OCI-LY3 (cell line): ENCODE data around the gene ACADSB.

Experiments used
- EZH2phosphoT487 ChIP-seq: fragments of 200-600 bp; shearing (Covaris generic); IDR thresholded peaks from 2 replicates; pipeline ENCODE4 v1.6.1; 2018; ENCODE audit warnings: antibody characterized with exemption, mixed run types, low read depth
- TF ChIP-seq, protein P1 (sequence below): fragments of 200-600, 300-600 bp; sonication (generic); IDR thresholded peaks from 2 replicates; pipeline ENCODE4 v1.5.1; 2014; ENCODE audit warnings: antibody characterized with exemption, low read length, low read depth

DNA sequence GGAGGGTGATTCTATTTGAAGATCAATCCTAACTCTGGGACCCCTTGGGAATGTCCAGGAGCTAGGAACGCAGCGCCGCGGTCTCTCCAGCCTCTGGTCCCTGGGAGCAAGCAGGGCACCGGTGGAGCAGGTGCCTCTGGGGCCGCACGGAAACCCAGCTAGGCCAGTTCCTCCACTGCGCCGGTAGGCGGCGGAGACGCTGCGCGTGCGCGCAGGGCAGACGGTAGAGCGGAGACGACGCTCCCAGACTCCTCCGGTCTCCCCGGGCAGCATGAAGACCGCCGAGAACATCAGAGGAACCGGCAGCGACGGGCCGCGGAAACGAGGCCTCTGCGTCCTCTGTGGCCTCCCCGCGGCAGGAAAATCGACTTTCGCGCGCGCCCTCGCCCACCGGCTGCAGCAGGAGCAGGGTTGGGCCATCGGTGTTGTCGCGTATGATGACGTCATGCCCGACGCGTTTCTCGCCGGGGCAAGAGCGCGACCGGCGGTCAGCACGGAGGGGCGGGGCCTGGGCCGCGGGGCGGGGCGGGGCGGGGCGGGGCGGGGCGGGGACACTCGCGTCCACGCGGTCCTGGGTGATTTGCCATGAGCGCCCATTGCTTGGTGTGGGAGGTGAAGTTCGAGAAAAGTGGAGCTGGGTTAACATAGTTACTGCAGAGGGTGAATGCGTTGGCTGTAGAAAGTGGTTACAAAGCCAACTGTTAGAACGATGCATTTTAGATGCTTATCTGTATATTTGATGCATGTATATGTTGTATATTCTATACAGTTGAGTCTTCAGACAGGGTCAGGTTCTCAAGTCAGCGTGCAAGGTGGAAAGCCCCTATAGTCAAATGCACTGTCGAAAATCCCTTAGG lies 28.4 kb upstream of the ACADSB start, which contains the start of gene PSTK:
- TF ChIP-seq, protein P1, sequence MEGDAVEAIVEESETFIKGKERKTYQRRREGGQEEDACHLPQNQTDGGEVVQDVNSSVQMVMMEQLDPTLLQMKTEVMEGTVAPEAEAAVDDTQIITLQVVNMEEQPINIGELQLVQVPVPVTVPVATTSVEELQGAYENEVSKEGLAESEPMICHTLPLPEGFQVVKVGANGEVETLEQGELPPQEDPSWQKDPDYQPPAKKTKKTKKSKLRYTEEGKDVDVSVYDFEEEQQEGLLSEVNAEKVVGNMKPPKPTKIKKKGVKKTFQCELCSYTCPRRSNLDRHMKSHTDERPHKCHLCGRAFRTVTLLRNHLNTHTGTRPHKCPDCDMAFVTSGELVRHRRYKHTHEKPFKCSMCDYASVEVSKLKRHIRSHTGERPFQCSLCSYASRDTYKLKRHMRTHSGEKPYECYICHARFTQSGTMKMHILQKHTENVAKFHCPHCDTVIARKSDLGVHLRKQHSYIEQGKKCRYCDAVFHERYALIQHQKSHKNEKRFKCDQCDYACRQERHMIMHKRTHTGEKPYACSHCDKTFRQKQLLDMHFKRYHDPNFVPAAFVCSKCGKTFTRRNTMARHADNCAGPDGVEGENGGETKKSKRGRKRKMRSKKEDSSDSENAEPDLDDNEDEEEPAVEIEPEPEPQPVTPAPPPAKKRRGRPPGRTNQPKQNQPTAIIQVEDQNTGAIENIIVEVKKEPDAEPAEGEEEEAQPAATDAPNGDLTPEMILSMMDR = peak; percentile 44
- TF ChIP-seq EZH2phosphoT487 = no peak
